ENCODE data around the gene FGFR3.
A peak's percentile ranks its signal among the peaks of the same experiment; 100 is the strongest.

FGFR3 gene

GRCh38 chr4:1785592-1785991 lies 7.5 kb upstream of the FGFR3 start:
- DNase-seq (ENCODE audit: insufficient read length, low spot score) (no peak), FAIRE-seq (no peak)

- DNase-seq (ENCODE audit: insufficient read length, low spot score) (no peak), FAIRE-seq (no peak)
Measured at GRCh38 chr4:1786544-1787362, 6.3 kb upstream of the FGFR3 start.

- FAIRE-seq = no peak
Measured at GRCh38 chr4:1787411-1788077, 5.5 kb upstream of the FGFR3 start.

GRCh38 chr4:1788254-1788973 lies 4.7 kb upstream of the FGFR3 start:
- no peak for DNase-seq (ENCODE audit: insufficient read length, low spot score)
- FAIRE-seq = no peak

More at GRCh38 chr4:1787411-1788077, 5.5 kb upstream of the FGFR3 start:
- no peak for DNase-seq (ENCODE audit: insufficient read length, low spot score)

GRCh38 chr4:1789552-1789951 lies 3.5 kb upstream of the FGFR3 start:
- FAIRE-seq (no peak), DNase-seq (ENCODE audit: insufficient read length, low spot score) (no peak)

- no peak for FAIRE-seq
- DNase-seq (ENCODE audit: insufficient read length, low spot score) = no peak
Measured at GRCh38 chr4:1790005-1790404, 3.1 kb upstream of the FGFR3 start.

- DNase-seq (ENCODE audit: insufficient read length, low spot score) (no peak), FAIRE-seq (no peak)
Measured at GRCh38 chr4:1792158-1792831, 798 bp upstream of the FGFR3 start.

- DNase-seq (ENCODE audit: insufficient read length, low spot score) = peak; percentile 79
Measured at GRCh38 chr4:1793496-1793840, 375 bp downstream of the FGFR3 start.

GRCh38 chr4:1793940-1794808 lies 1.1 kb downstream of the FGFR3 start:
- DNase-seq (ENCODE audit: insufficient read length, low spot score) (no peak), FAIRE-seq (no peak)

More at GRCh38 chr4:1793496-1793840, 375 bp downstream of the FGFR3 start:
- no peak for FAIRE-seq

- no peak for DNase-seq (ENCODE audit: insufficient read length, low spot score)
- FAIRE-seq = no peak
Measured at GRCh38 chr4:1794809-1795298, 1.8 kb downstream of the FGFR3 start.

- DNase-seq (ENCODE audit: insufficient read length, low spot score) = no peak
- FAIRE-seq = no peak
Measured at GRCh38 chr4:1795299-1796195, 2.5 kb downstream of the FGFR3 start.

GRCh38 chr4:1796486-1797204 lies 3.6 kb downstream of the FGFR3 start:
- DNase-seq (ENCODE audit: insufficient read length, low spot score) (no peak), FAIRE-seq (no peak)

- FAIRE-seq (no peak), DNase-seq (ENCODE audit: insufficient read length, low spot score) (no peak)
Measured at GRCh38 chr4:1797298-1797860, 4.3 kb downstream of the FGFR3 start.

GRCh38 chr4:1797861-1798579 lies 4.9 kb downstream of the FGFR3 start:
- FAIRE-seq (no peak), DNase-seq (ENCODE audit: insufficient read length, low spot score) (no peak)

GRCh38 chr4:1798580-1799386 lies 5.7 kb downstream of the FGFR3 start:
- FAIRE-seq = no peak

More at GRCh38 chr4:1798580-1799386, 5.7 kb downstream of the FGFR3 start:
- no peak for DNase-seq (ENCODE audit: insufficient read length, low spot score)

All from GM19239 (cell line).